Measurements from ENCODE around the gene NACA.
A peak's percentile ranks its signal among the peaks of the same experiment; 100 is the strongest.

NACA gene

DNA sequence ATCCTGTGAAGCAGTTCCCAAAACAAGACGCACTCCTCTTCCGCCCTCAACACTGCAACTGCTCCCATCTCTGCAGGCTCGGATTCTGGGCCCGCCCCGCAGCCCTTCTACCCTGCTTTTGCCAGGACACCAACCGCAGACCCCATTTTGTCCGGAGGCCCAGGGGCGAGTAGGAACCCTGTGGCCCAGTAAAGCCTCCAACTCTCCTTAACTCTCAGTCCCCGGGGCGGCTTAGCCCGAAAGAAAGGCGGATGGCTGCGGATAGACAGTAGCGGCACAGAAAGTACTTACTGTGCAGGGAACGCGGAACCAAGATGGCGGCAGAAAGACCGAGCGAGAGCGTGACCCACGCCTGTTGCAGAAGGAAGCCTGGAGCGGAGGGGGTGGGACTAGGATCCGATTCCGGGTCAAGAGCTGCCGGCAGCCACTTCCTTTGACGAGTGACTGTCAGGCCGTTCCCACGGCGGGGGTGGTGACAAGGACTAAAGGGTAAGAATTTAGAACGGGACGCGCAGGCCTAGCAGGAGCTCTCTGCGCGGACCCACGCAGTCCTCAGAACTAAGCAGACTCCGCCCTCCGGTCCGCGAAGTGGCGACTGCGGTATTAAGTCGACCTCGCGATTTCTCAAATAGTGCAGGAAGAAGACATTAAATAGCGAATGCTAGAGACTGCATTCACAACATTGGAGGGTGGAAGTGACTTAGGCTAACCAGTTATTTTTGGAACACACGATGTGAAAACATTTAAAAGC lies at the start of gene NACA:
TSS of gene NACA (minus strand) at position 328 of the 751 bp plus-strand sequence. CDS start 778 bp downstream, outside the sequence.
- Histone ChIP-seq H3K79me2 (ENCODE audit: insufficient read depth, low read depth) (peaks cover 51% of the 10 kb centered on the region), H3K27ac (peak within 1 kb of the TSS; percentile 92), H3K4me1 (ENCODE audit: low read depth, poor library complexity, severe bottlenecking) (peaks cover 46% of the 10 kb centered on the region), H3K36me3 (ENCODE audit: insufficient read depth) (peaks cover 36% of the 10 kb centered on the region; the same call in 1 of the 2 replicates), H3K9ac (peak within 1 kb of the TSS; percentile 95), H3K4me2 (peak within 1 kb of the TSS; percentile 93), H3K27me3 (ENCODE audit: insufficient read depth, low read depth) (no peaks in the 10 kb centered on the region), H2AFZ (ENCODE audit: low read depth) (peak within 1 kb of the TSS; percentile 70), H4K20me1 (ENCODE audit: insufficient read depth) (peaks cover 38% of the 10 kb centered on the region), H3K4me3 (IDR thresholded peaks at IDR 0.05; ENCODE audit: insufficient read depth, low read depth, low read length) (peak within 1 kb of the TSS; percentile 94)
- TF ChIP-seq, protein P1, sequence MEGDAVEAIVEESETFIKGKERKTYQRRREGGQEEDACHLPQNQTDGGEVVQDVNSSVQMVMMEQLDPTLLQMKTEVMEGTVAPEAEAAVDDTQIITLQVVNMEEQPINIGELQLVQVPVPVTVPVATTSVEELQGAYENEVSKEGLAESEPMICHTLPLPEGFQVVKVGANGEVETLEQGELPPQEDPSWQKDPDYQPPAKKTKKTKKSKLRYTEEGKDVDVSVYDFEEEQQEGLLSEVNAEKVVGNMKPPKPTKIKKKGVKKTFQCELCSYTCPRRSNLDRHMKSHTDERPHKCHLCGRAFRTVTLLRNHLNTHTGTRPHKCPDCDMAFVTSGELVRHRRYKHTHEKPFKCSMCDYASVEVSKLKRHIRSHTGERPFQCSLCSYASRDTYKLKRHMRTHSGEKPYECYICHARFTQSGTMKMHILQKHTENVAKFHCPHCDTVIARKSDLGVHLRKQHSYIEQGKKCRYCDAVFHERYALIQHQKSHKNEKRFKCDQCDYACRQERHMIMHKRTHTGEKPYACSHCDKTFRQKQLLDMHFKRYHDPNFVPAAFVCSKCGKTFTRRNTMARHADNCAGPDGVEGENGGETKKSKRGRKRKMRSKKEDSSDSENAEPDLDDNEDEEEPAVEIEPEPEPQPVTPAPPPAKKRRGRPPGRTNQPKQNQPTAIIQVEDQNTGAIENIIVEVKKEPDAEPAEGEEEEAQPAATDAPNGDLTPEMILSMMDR (conservative IDR thresholded peaks at IDR 0.05; ENCODE audit: low read depth, low read length), result no peak

DNA sequence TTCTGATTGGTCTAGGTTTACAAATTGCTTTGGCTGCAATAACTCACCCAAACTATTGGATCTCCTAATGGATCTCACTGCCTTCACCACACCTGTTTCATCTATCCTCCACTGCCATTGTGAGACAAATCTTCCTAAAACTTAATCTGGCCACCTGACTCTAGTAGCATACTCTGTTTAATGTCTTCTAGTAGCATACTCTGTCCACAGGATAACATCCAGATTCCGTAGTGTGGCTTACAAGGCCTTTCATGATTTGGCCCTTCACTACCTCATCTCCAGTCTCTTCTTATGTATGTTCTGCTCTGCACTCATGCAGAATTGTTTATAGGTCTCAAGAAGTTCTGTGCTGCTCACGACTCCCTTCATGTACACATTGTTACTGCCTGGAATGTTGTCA lies 48.0 kb upstream of the NACA start:
- H2AFZ ChIP-seq (ENCODE audit: low read depth), result no peak overlapping the region
- TF ChIP-seq, protein P1 (conservative IDR thresholded peaks at IDR 0.05; ENCODE audit: low read depth, low read length), result no peak
- H3K36me3 ChIP-seq (ENCODE audit: insufficient read depth), result no peaks in the 10 kb centered on the region
- no peak overlapping the region for H3K4me3 ChIP-seq (IDR thresholded peaks at IDR 0.05; ENCODE audit: insufficient read depth, low read depth, low read length)
- H3K4me1 ChIP-seq (ENCODE audit: low read depth, poor library complexity, severe bottlenecking), result no peaks in the 10 kb centered on the region
- H3K9ac ChIP-seq, result no peak overlapping the region
- no peak overlapping the region for H3K4me2 ChIP-seq
- H3K79me2 ChIP-seq (ENCODE audit: insufficient read depth, low read depth), result no peaks in the 10 kb centered on the region
- no peaks in the 10 kb centered on the region for H4K20me1 ChIP-seq (ENCODE audit: insufficient read depth)
- no peaks in the 10 kb centered on the region for H3K27me3 ChIP-seq (ENCODE audit: insufficient read depth, low read depth)
- no peak overlapping the region for H3K27ac ChIP-seq

DNA sequence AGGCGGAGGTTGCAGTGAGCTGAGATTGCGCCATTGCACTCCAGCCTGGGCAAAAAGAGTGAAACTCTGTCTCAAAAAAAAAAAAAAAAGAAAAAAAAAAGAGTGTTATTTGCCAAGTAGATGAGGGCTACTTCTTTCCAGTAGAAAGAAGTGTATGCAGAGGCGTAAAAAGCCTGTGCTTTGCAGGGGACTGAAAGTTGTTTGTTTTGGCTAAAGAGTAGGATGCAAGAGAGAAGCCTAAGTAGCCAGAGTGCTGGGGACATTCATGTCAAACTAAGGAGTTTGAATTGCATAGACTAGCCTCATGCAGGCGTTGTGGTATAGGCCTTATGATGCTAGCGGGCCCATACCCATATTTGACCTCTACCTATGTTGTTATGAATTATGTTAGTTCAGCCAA lies 47.5 kb upstream of the NACA start:
- no peaks in the 10 kb centered on the region for H3K79me2 ChIP-seq (ENCODE audit: insufficient read depth, low read depth)
- H2AFZ ChIP-seq (ENCODE audit: low read depth), result no peak overlapping the region
- no peaks in the 10 kb centered on the region for H3K36me3 ChIP-seq (ENCODE audit: insufficient read depth)
- no peaks in the 10 kb centered on the region for H3K4me1 ChIP-seq (ENCODE audit: low read depth, poor library complexity, severe bottlenecking)
- no peak overlapping the region for H3K4me2 ChIP-seq
- TF ChIP-seq, protein P1 (conservative IDR thresholded peaks at IDR 0.05; ENCODE audit: low read depth, low read length), result no peak
- H3K27me3 ChIP-seq (ENCODE audit: insufficient read depth, low read depth), result no peaks in the 10 kb centered on the region
- H3K4me3 ChIP-seq (IDR thresholded peaks at IDR 0.05; ENCODE audit: insufficient read depth, low read depth, low read length), result no peak overlapping the region
- H3K9ac ChIP-seq, result no peak overlapping the region
- no peak overlapping the region for H3K27ac ChIP-seq
- H4K20me1 ChIP-seq (ENCODE audit: insufficient read depth), result no peaks in the 10 kb centered on the region

DNA sequence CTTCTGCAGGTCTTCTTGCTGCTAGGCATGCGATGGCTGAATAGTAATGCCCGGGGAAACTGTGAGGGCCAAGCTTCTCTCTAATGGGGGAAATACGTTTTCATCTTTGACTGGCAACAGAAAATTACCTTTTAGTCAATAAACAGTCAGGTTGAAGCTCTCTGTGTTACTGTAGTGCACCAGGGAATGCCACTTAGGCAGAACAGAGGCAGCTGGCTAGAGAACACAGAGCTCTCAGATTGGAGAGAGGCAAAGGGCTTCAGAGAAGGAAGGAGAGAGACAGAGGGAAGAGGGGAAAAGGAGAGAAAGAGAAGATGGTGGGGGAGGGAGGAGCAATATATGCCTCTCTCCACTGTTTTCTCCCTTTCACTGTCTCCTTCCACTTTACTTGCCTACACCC lies 44.8 kb upstream of the NACA start:
- no peak overlapping the region for H2AFZ ChIP-seq (ENCODE audit: low read depth)
- TF ChIP-seq, protein P1 (conservative IDR thresholded peaks at IDR 0.05; ENCODE audit: low read depth, low read length), result no peak
- no peaks in the 10 kb centered on the region for H4K20me1 ChIP-seq (ENCODE audit: insufficient read depth)
- no peaks in the 10 kb centered on the region for H3K36me3 ChIP-seq (ENCODE audit: insufficient read depth)
- no peaks in the 10 kb centered on the region for H3K27me3 ChIP-seq (ENCODE audit: insufficient read depth, low read depth)
- no peak overlapping the region for H3K9ac ChIP-seq
- H3K4me2 ChIP-seq, result no peak overlapping the region
- no peaks in the 10 kb centered on the region for H3K79me2 ChIP-seq (ENCODE audit: insufficient read depth, low read depth)
- H3K27ac ChIP-seq, result no peak overlapping the region
- H3K4me3 ChIP-seq (IDR thresholded peaks at IDR 0.05; ENCODE audit: insufficient read depth, low read depth, low read length), result no peak overlapping the region
- no peaks in the 10 kb centered on the region for H3K4me1 ChIP-seq (ENCODE audit: low read depth, poor library complexity, severe bottlenecking)

Data from KMS-11 (cell line).